H1 (cell line): Measurements from ENCODE around the gene TMX2.

Source experiments
- CHD2 ChIP-seq: IDR thresholded peaks from 2 replicates; pipeline ENCODE4 v1.6.1; 2012; ENCODE audit warnings: low read length, improper control_type of control experiment
- CREB1 ChIP-seq: IDR thresholded peaks from 2 replicates; pipeline ENCODE4 v1.6.1; 2012; ENCODE audit warnings: inconsistent platforms
- CTCF ChIP-seq, 3 experiments: IDR thresholded peaks; 1 replicate in 2 of 3; 2 replicates in 1 of 3; pipeline versions ENCODE4 v1.5.1 to v1.6.1; 2011; ENCODE audit warnings: low read length in 3 of 3, mild to moderate bottlenecking in 3 of 3, inconsistent platforms in 2 of 3, low read depth in 1 of 3, moderate library complexity in 1 of 3; ENCODE audit not compliant: insufficient read depth in 1 of 3; ENCODE audit errors: control extremely low read depth in 1 of 3
- POLR2A ChIP-seq, 2 experiments: IDR thresholded peaks; 1 replicate in 1 of 2; 2 replicates in 1 of 2; pipeline ENCODE4 v1.6.1; 2011; ENCODE audit warnings: low read depth in 2 of 2, low read length in 2 of 2, mild to moderate bottlenecking in 2 of 2; ENCODE audit errors: control extremely low read depth in 1 of 2

DNA sequence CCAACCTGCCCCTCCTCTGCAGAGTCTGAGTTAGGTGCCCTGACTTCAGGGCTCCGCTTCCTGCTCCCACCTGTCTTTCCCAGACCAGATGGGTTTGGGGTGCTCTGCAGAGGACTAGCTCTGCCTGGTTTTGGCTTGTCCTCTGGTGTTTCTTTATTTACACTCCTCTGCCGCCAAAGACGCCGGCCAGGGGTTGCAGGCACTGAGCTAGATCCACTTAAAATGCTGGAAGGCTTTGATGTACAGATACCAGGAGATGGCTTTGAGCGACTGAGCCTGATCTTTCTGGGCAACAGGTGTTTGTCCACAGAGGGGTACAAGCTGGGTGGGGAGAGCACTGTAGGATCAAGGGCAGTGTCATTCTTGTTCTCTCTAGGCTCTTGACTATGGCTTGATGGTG is 32.8 kb downstream of the TMX2 start:
- no peak for TF ChIP-seq CTCF (IDR thresholded peaks at IDR 0.05; ENCODE audit: control extremely low read depth in 1 of 3, insufficient read depth in 1 of 3, low read depth in 1 of 3, low read length in 3 of 3)
- TF ChIP-seq POLR2A (IDR thresholded peaks at IDR 0.05; ENCODE audit: control extremely low read depth in 1 of 2, low read depth in 2 of 2, low read length in 2 of 2): no peak
- TF ChIP-seq CREB1: no peak
- TF ChIP-seq CHD2: no peak
